NT2/D1 (cell line): ENCODE results near the gene TMEM145.

Experiments used
- SUZ12 ChIP-seq: IDR thresholded peaks from 2 replicates; pipeline ENCODE4 v1.6.1; 2011; ENCODE audit not compliant: insufficient read length, insufficient read depth; ENCODE audit errors: extremely low read depth
- YY1 ChIP-seq: IDR thresholded peaks from 2 replicates; pipeline ENCODE4 v1.6.1; 2011; ENCODE audit not compliant: insufficient read length, insufficient read depth

DNA sequence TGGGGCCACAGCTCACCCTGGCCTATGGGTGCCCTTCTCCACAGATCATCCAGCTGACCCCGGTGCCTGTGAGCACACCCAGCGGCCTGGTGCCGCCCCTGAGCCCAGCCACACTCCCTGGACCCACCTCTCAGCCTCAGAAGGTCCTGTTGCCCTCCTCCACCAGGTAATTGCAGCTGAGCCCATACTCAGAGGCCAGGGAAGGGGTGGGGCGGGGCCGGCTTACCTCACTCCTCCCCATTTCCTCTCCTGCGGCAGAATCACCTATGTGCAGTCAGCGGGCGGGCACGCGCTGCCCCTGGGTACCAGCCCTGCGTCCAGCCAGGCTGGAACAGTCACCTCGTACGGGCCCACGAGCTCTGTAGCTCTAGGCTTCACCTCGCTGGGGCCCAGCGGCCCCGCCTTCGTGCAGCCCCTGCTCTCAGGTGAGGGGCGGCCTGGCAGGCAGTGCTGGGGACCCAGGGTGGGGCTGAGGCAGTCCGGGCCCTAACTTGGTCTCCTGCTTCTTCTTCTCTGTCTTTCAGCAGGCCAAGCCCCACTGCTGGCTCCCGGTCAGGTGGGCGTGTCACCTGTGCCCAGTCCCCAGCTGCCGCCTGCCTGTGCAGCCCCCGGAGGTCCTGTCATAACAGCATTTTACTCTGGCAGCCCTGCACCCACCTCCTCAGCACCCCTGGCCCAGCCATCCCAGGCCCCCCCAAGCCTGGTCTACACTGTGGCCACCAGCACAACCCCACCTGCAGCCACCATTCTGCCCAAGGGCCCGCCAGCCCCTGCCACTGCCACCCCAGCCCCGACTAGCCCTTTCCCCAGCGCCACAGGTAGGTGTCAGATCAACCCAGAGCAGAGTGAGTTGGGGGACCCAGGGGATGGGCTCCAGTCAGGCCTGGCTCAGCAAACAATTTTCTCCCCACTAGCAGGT lies 20.8 kb upstream of the TMEM145 start:
- TF ChIP-seq YY1 (no peak), SUZ12 (no peak)
